Stomach (tissue), 9 donors: Measurements from ENCODE around the gene NOTCH3. TPM values are rescaled to one million over a fixed set of nuclear protein-coding genes. Genes with fewer than 3 reads are reported as not detected.

Experiments used
- DNase-seq, 2 donors: peaks; one replicate each; pipeline versions ENCODE4 v3.0.0 to v3.0.0-alpha.2; 2013 to 2019
- H3K27ac ChIP-seq, 5 donors: fragments of 200-600 bp in 4 of 5; sonication (generic) in 4 of 5; one replicate each; pipeline ENCODE4 v1.5.1; 2013 to 2019; ENCODE audit warnings: mild to moderate bottlenecking in 1 of 5, moderate library complexity in 1 of 5
- H3K27me3 ChIP-seq, 3 donors: fragments of 200-600 bp; sonication (generic); one replicate each; pipeline ENCODE4 v1.5.1; 2017 to 2019; ENCODE audit warnings: mixed run types in 1 of 3
- H3K36me3 ChIP-seq, 4 donors: fragments of 200-600 bp; sonication (generic); 1 replicate in 3 of 4; 2 replicates in 1 of 4; pipeline ENCODE4 v1.5.1; 2016 to 2019
- H3K4me1 ChIP-seq, 4 donors: fragments of 200-600 bp; sonication (generic); one replicate each; pipeline ENCODE4 v1.5.1; 2016 to 2019
- H3K4me3 ChIP-seq, 4 donors: fragments of 200-600 bp; sonication (generic) in 3 of 4; one replicate each; pipeline ENCODE4 v1.5.1; 2016 to 2019; ENCODE audit warnings: mild to moderate bottlenecking in 1 of 4
- H3K9me3 ChIP-seq, 4 donors: fragments of 200-600 bp; sonication (generic); one replicate each; pipeline ENCODE4 v1.5.1; 2016 to 2019
- CTCF ChIP-seq, 7 experiments: fragments of 450-650 bp in 4 of 7; fragments of 200-600 bp in 3 of 7; sonication (generic) in 3 of 7; IDR thresholded peaks; one replicate each; pipeline ENCODE4 v1.5.1; 2016 to 2019; ENCODE audit warnings: antibody characterized with exemption in 7 of 7, control low read depth in 2 of 7, mild to moderate bottlenecking in 1 of 7
- EP300 ChIP-seq: sonication (generic); formaldehyde crosslinking; IDR thresholded peaks from one replicate; pipeline ENCODE4 v1.6.1; 2017; ENCODE audit warnings: antibody characterized with exemption
- POLR2A ChIP-seq, 4 donors: fragments of 450-650 bp; IDR thresholded peaks; one replicate each; pipeline ENCODE4 v1.6.1; 2016; ENCODE audit warnings: antibody characterized with exemption in 4 of 4, control low read depth in 2 of 4, mild to moderate bottlenecking in 1 of 4, moderate library complexity in 1 of 4
- POLR2AphosphoS5 ChIP-seq, 3 donors: sonication (generic); formaldehyde crosslinking; IDR thresholded peaks; one replicate each; pipeline ENCODE4 v1.6.1; 2016; ENCODE audit warnings: antibody characterized with exemption in 3 of 3
- WGBS, 5 donors: extraction: QIAGEN DNeasy Blood & Tissue Kit in 3 of 5; methylation state at CpG; one replicate each; pipeline versions ENCODE4 v1.1.5 to v1.1.7; 2013 to 2018; 5-methylcytosine and 5-hydroxymethylcytosine counted together
- intact Hi-C: fragments of 100-400 bp; cut with DNase I; formaldehyde crosslinking; loops from one replicate; pipeline ENCODE4 v1.15.1; 2023; ENCODE audit warnings: low total_unique reads
- polyA plus RNA-seq, 3 donors: library from polyadenylated mRNA; stranded (reverse); fragments of 200-250 nt; gene quantifications; one replicate each; pipeline ENCODE4 v1.2.3, GENCODE V29; 2013
- small RNA-seq, 4 donors: library from RNA; depleted of rRNA; stranded (forward); fragments of <200 nt; gene quantifications; one replicate each; pipeline ENCODE3, GENCODE V24; 2016
- total RNA-seq, 5 donors: library from RNA; depleted of rRNA; stranded (reverse); fragments of >200 nt; gene quantifications; one replicate each; pipeline versions ENCODE4 v1.1.0 to v1.2.3, GENCODE V29; 2014 to 2016
- donor health status: healthy with polysubstance abuse.
- donor health status: Bipolar disorder and iron deficiency.
- donor health status: healthy.

Gene NOTCH3
- total and polyA plus RNA-seq, 8 donors, result 1.2 to 54.5 (median 22.8) TPM

- Histone ChIP-seq H3K27me3 (peaks cover 0 to 19% (median 4%) of the 10 kb centered on the region in 3 donors), H3K9me3 (no peaks in the 10 kb centered on the region), H3K4me3 (no peak overlapping the region), H3K4me1 (peaks cover 7 to 38% (median 22%) of the 10 kb centered on the region in 4 donors), H3K27ac (no peak overlapping the region), H3K36me3 (peaks cover 24 to 84% (median 78%) of the 10 kb centered on the region in 4 donors)
- TF ChIP-seq POLR2A (IDR thresholded peaks at IDR 0.05) (no peak), EP300 (no peak), CTCF (IDR thresholded peaks at IDR 0.05) (no peak), POLR2AphosphoS5 (IDR thresholded peaks at IDR 0.05) (no peak)
- intact Hi-C loops, result no loop called here
- WGBS, 5 donors, result 82 to 94% (median 89%) methylated on average over 10 to 11 of the region's 11 CpGs
- no peak for DNase-seq
These were observed 88.4 kb downstream of the NOTCH3 start for GRCh38 chr19:15112385-15112784.

- Histone ChIP-seq H3K9me3 (no peaks in the 10 kb centered on the region), H3K4me1 (peaks cover 7 to 42% (median 24%) of the 10 kb centered on the region in 4 donors), H3K27ac (no peak overlapping the region), H3K36me3 (peaks cover 18 to 78% (median 72%) of the 10 kb centered on the region in 4 donors), H3K27me3 (peaks cover 0 to 25% (median 5%) of the 10 kb centered on the region in 3 donors), H3K4me3 (no peak overlapping the region)
- TF ChIP-seq CTCF (IDR thresholded peaks at IDR 0.05) (no peak), EP300 (no peak), POLR2A (IDR thresholded peaks at IDR 0.05) (no peak), POLR2AphosphoS5 (IDR thresholded peaks at IDR 0.05) (no peak)
- intact Hi-C loops, result no loop called here
- no peak for DNase-seq
- 89 to 100% (median 94%) methylated on average over 1 of the region's 1 CpG for WGBS, 5 donors
These were observed 89.0 kb downstream of the NOTCH3 start for GRCh38 chr19:15111758-15112157.

- TF ChIP-seq EP300 (no peak), CTCF (IDR thresholded peaks at IDR 0.05) (no peak), POLR2AphosphoS5 (IDR thresholded peaks at IDR 0.05) (no peak), POLR2A (IDR thresholded peaks at IDR 0.05) (no peak)
- WGBS, 5 donors, result 91 to 95% (median 92%) methylated on average over 13 to 17 of the region's 17 CpGs; no CpG with 5 or more reads in 1 of the 5 donors
- DNase-seq, result no peak
- intact Hi-C loops, result no loop called here
- H3K4me3 ChIP-seq, result no peak overlapping the region
- peaks cover 0 to 38% (median 5%) of the 10 kb centered on the region in 3 donors for H3K27me3 ChIP-seq
- peaks cover 7 to 41% (median 24%) of the 10 kb centered on the region in 4 donors for H3K4me1 ChIP-seq
- H3K9me3 ChIP-seq, result no peaks in the 10 kb centered on the region
- no peak overlapping the region for H3K27ac ChIP-seq
- peaks cover 5 to 65% (median 58%) of the 10 kb centered on the region in 4 donors for H3K36me3 ChIP-seq
These were observed 90.4 kb downstream of the NOTCH3 start for GRCh38 chr19:15110418-15110815.

- Histone ChIP-seq H3K27ac (no peak overlapping the region), H3K4me1 (peaks cover 7 to 36% (median 21%) of the 10 kb centered on the region in 4 donors), H3K4me3 (no peak overlapping the region), H3K36me3 (peaks cover 5 to 59% (median 53%) of the 10 kb centered on the region in 4 donors), H3K9me3 (peaks cover 0 to 4% (median under 1%) of the 10 kb centered on the region in 4 donors), H3K27me3 (peaks cover 0 to 38% (median 5%) of the 10 kb centered on the region in 3 donors)
- DNase-seq, result no peak
- 92 to 95% (median 94%) methylated on average over 10 to 49 of the region's 49 CpGs for WGBS, 5 donors
- intact Hi-C loops, result no loop called here
- TF ChIP-seq POLR2A (IDR thresholded peaks at IDR 0.05) (no peak), POLR2AphosphoS5 (IDR thresholded peaks at IDR 0.05) (no peak), EP300 (no peak), CTCF (IDR thresholded peaks at IDR 0.05) (no peak)
These were observed 90.9 kb downstream of the NOTCH3 start for GRCh38 chr19:15109768-15110417.

Small RNA genes within 50 kb of the gene (small RNA-seq; reads per million reads assigned to genes)
- 0 reads per million in 4 donors for gene MIR6795
- gene RNU6-782P, result 0 reads per million in 4 donors

Other genes starting within 250 kb of the NOTCH3 start
- gene SLC1A6, start 221.1 kb downstream of the NOTCH3 start, total RNA-seq, result under 1 TPM in 1 of 5 donors, not detected in 4; 0.37 TPM
- not detected for gene SLC1A6, start 221.1 kb downstream of the NOTCH3 start, polyA plus RNA-seq
- not detected for gene CASP14, start 151.5 kb downstream of the NOTCH3 start, total RNA-seq
- gene CASP14, start 151.5 kb downstream of the NOTCH3 start, polyA plus RNA-seq, result not detected
- gene OR1I1, start 118.8 kb downstream of the NOTCH3 start, total RNA-seq, result not detected
- gene OR1I1, start 118.8 kb downstream of the NOTCH3 start, polyA plus RNA-seq, result not detected
- gene SYDE1, start 93.6 kb downstream of the NOTCH3 start, total RNA-seq, result 10 to 100 TPM in 2 of 5 donors, 1 to 10 TPM in 3; 2.0 to 19.6 (median 9.9) TPM
- 10 to 100 TPM in 1 of 3 donors, 1 to 10 TPM in 2; 5.5 to 13.5 (median 7.6) TPM for gene SYDE1, start 93.6 kb downstream of the NOTCH3 start, polyA plus RNA-seq
- 1 to 10 TPM in 2 of 5 donors, not detected in 3; 1.1 to 4.2 TPM for gene EPHX3, start 31.5 kb upstream of the NOTCH3 start, total RNA-seq
- 10 to 100 TPM in 1 of 3 donors, under 1 TPM in 1, not detected in 1; 0.31 to 12.8 TPM for gene EPHX3, start 31.5 kb upstream of the NOTCH3 start, polyA plus RNA-seq
- 100 to 1,000 TPM in 1 of 5 donors, 10 to 100 TPM in 4; 14.7 to 113 (median 49.7) TPM for gene BRD4, start 131.5 kb upstream of the NOTCH3 start, total RNA-seq
- gene BRD4, start 131.5 kb upstream of the NOTCH3 start, polyA plus RNA-seq, result 10 to 100 TPM; 10.6 to 21.1 (median 14.8) TPM
- gene AKAP8, start 178.8 kb upstream of the NOTCH3 start, total RNA-seq, result 10 to 100 TPM; 19.8 to 38.7 (median 23.7) TPM
- gene AKAP8, start 178.8 kb upstream of the NOTCH3 start, polyA plus RNA-seq, result 10 to 100 TPM in 2 of 3 donors, 1 to 10 TPM in 1; 9.5 to 14.1 (median 13.7) TPM
- gene AKAP8L, start 218.0 kb upstream of the NOTCH3 start, total RNA-seq, result 100 to 1,000 TPM in 3 of 5 donors, 10 to 100 TPM in 2; 67.8 to 320 (median 120) TPM
- gene AKAP8L, start 218.0 kb upstream of the NOTCH3 start, polyA plus RNA-seq, result 100 to 1,000 TPM in 1 of 3 donors, 10 to 100 TPM in 2; 73.4 to 106 (median 73.7) TPM
- gene WIZ, start 249.0 kb upstream of the NOTCH3 start, total RNA-seq, result 100 to 1,000 TPM in 1 of 5 donors, 10 to 100 TPM in 4; 15.2 to 124 (median 60.3) TPM
- 10 to 100 TPM; 13.9 to 16.1 (median 14.2) TPM for gene WIZ, start 249.0 kb upstream of the NOTCH3 start, polyA plus RNA-seq